Keratinocyte (primary cell): ENCODE results near the gene SYNE1. TPM values are rescaled to one million over a fixed set of nuclear protein-coding genes. Genes with fewer than 3 reads are reported as not detected.

Experiments
- DNase-seq: peaks from one replicate; pipeline ENCODE4 v3.0.0-alpha.2; 2011; ENCODE audit warnings: low read depth, missing footprints, low spot score
- FAIRE-seq: peaks from 2 replicates; lab custom pipeline; 2011; peaks lifted over from hg19 to GRCh38; lab: Jason Lieb, UNC
- H2AFZ ChIP-seq: 2 replicates; pipeline ENCODE4 v1.6.0; 2012; ENCODE audit warnings: low read length, control low read depth, inconsistent platforms; ENCODE audit not compliant: control insufficient read depth
- H3K27ac ChIP-seq: 2 replicates; pipeline ENCODE4 v1.5.1; 2011; ENCODE audit warnings: low read length; ENCODE audit not compliant: control insufficient read depth, insufficient read depth
- H3K27me3 ChIP-seq: 3 replicates; pipeline ENCODE4 v1.6.0; 2011; ENCODE audit warnings: low read length; ENCODE audit not compliant: control insufficient read depth, insufficient read depth; ENCODE audit errors: extremely low read depth
- H3K36me3 ChIP-seq, 2 experiments: 2 replicates in 1 of 2; 3 replicates in 1 of 2; pipeline ENCODE4 v1.5.1; 2011; ENCODE audit warnings: low read length in 2 of 2, mild to moderate bottlenecking in 1 of 2; ENCODE audit not compliant: control insufficient read depth in 2 of 2, insufficient read depth in 2 of 2; ENCODE audit errors: extremely low read depth in 1 of 2
- H3K4me1 ChIP-seq: 3 replicates; pipeline ENCODE4 v1.5.1; 2011; ENCODE audit warnings: low read length; ENCODE audit not compliant: control insufficient read depth, insufficient read depth; ENCODE audit errors: extremely low read depth
- H3K4me2 ChIP-seq: 3 replicates; pipeline ENCODE4 v1.6.0; 2011; ENCODE audit warnings: low read depth, low read length; ENCODE audit not compliant: control insufficient read depth, insufficient read depth; ENCODE audit errors: extremely low read depth
- H3K4me3 ChIP-seq, 3 experiments: fragments of 200-600 bp in 1 of 3; sonication (generic) in 1 of 3; 2 replicates in 2 of 3; 3 replicates in 1 of 3; pipeline ENCODE4 v1.5.1; 2011 to 2016; ENCODE audit warnings: low read length in 3 of 3, mild to moderate bottlenecking in 3 of 3, control low read depth in 2 of 3, inconsistent platforms in 1 of 3, low read depth in 1 of 3, mixed read lengths in 1 of 3, mixed run types in 1 of 3, moderate library complexity in 1 of 3; ENCODE audit not compliant: control insufficient read depth in 2 of 3, insufficient read depth in 2 of 3; ENCODE audit errors: extremely low read depth in 1 of 3
- H3K79me2 ChIP-seq: 2 replicates; pipeline ENCODE4 v1.6.0; 2012; ENCODE audit warnings: low read length; ENCODE audit not compliant: control insufficient read depth, insufficient read depth
- H3K9ac ChIP-seq: 3 replicates; pipeline ENCODE4 v1.6.0; 2011; ENCODE audit warnings: low read length; ENCODE audit not compliant: control insufficient read depth, insufficient read depth; ENCODE audit errors: extremely low read depth
- H3K9me1 ChIP-seq: 3 replicates; pipeline ENCODE4 v1.6.0; 2011; ENCODE audit warnings: low read length; ENCODE audit not compliant: control insufficient read depth, insufficient read depth; ENCODE audit errors: extremely low read depth
- H3K9me3 ChIP-seq: 2 replicates; pipeline ENCODE4 v1.5.1; 2012; ENCODE audit warnings: low read depth, low read length; ENCODE audit not compliant: control insufficient read depth
- H4K20me1 ChIP-seq: 3 replicates; pipeline ENCODE4 v1.6.0; 2011; ENCODE audit warnings: low read length; ENCODE audit not compliant: control insufficient read depth, insufficient read depth; ENCODE audit errors: extremely low read depth
- CTCF ChIP-seq, 3 experiments: IDR thresholded peaks in 1 of 3; conservative IDR thresholded peaks in 1 of 3; optimal IDR thresholded peaks in 1 of 3; 2 replicates in 2 of 3; 3 replicates in 1 of 3; pipeline versions ENCODE3 to v1.5.1; 2011; ENCODE audit warnings: low read length in 3 of 3, mild to moderate bottlenecking in 3 of 3, moderate library complexity in 2 of 3, control low read depth in 1 of 3, inconsistent platforms in 1 of 3; ENCODE audit not compliant: insufficient read depth in 2 of 3; ENCODE audit errors: extremely low read depth in 1 of 3
- EZH2 ChIP-seq: IDR thresholded peaks from one replicate; pipeline ENCODE4 v1.6.1; 2012; ENCODE audit warnings: inconsistent platforms, mild to moderate bottlenecking, low read length, moderate library complexity
- dilution Hi-C: fragments of 300-500 bp; cut with MboI; formaldehyde crosslinking; loops from one replicate; pipeline ENCODE4 v1.7.0; 2020; ENCODE audit warnings: low sequenced_read_pairs; ENCODE audit not compliant: extremely low pct_ligation_motif_present
- polyA plus RNA-seq, 5 experiments: library from polyadenylated mRNA; depleted of rRNA in 3 of 5; stranded (reverse) in 3 of 5; stranded (forward) in 1 of 5; unstranded in 1 of 5; fragments of >200 nt; gene quantifications; 1 replicate in 1 of 5; 2 replicates in 3 of 5; 3 replicates in 1 of 5; pipeline versions ENCODE4 v1.2.1 to v1.2.3, GENCODE V29; 2011 to 2012; ENCODE audit warnings: missing spikeins in 2 of 5, low read depth in 1 of 5, low replicate concordance in 1 of 5

SYNE1 gene
- polyA plus RNA-seq, 1 donor (not counting 4 experiments of a cell fraction or from before 2014, with no cell fraction given): 4.0 TPM

DNA sequence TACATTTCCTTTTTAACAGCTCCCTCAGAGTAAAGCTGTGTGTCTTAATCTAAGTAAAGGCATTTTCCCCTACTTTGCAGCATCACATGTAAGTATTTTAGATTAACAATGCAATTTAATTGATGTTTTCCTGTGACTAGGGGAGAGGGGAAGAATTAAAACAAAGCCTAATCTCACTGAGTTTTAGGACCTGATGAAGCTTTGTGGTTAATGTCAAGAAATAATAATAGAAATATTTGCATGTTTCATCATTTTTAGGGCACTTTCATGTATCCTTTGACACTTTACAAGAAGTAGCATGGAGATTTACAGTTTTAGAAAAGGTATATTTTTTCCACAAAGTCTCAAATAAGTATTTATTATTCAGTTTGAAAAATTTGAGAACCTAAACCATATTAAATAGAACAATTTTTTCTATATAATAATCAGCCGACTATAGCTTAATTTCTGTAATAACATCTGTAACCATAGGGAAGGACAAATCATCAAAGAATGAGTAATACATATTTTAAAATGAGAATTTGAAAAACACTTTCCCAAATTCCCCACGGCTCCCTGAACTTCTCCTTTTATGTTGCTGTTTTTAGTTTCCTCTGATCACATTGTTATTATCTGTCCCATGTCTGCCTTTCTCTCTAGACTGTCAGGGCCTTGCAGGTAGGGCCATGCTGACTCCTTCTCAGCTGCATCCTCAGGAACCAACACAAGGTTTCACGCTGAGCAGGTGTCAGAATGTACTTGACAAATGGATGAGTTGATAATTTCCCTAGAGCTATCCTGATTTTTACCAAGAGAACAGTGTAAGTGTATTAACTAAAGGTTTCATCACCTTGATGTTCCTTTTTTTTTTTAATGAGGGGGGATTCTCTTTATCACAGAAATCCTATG lies 338.1 kb downstream of the SYNE1 start:
- H3K9me3 ChIP-seq: no peaks in the 10 kb centered on the region
- H3K36me3 ChIP-seq: no peaks in the 10 kb centered on the region
- no peak overlapping the region for H3K9ac ChIP-seq
- H4K20me1 ChIP-seq: no peaks in the 10 kb centered on the region
- no peak overlapping the region for H3K4me3 ChIP-seq
- H3K27me3 ChIP-seq: no peaks in the 10 kb centered on the region
- H3K4me1 ChIP-seq: peaks cover 3% of the 10 kb centered on the region
- H2AFZ ChIP-seq: no peak overlapping the region
- no peak overlapping the region for H3K4me2 ChIP-seq
- no peaks in the 10 kb centered on the region for H3K9me1 ChIP-seq
- H3K79me2 ChIP-seq: no peaks in the 10 kb centered on the region
- no peak overlapping the region for H3K27ac ChIP-seq
- no peak for TF ChIP-seq CTCF (optimal IDR thresholded peaks at IDR 0.05 in 1 of 3, IDR thresholded peaks at IDR 0.05 in 1 of 3, conservative IDR thresholded peaks at IDR 0.05 in 1 of 3; ENCODE audit: extremely low read depth in 1 of 3, insufficient read depth in 2 of 3, low read length in 3 of 3)
- TF ChIP-seq EZH2: no peak
- dilution Hi-C loops: no loop called here
- DNase-seq: no peak
- FAIRE-seq: no peak

GRCh38 chr6:152298055-152298647 lies 339.0 kb downstream of the SYNE1 start:
- H3K9me3 ChIP-seq: no peaks in the 10 kb centered on the region
- dilution Hi-C loops: no loop called here
- H4K20me1 ChIP-seq: no peaks in the 10 kb centered on the region
- FAIRE-seq: no peak
- H3K36me3 ChIP-seq: no peaks in the 10 kb centered on the region
- no peak overlapping the region for H2AFZ ChIP-seq
- H3K27me3 ChIP-seq: no peaks in the 10 kb centered on the region
- H3K9me1 ChIP-seq: no peaks in the 10 kb centered on the region
- TF ChIP-seq EZH2 (no peak), CTCF (optimal IDR thresholded peaks at IDR 0.05 in 1 of 3, IDR thresholded peaks at IDR 0.05 in 1 of 3, conservative IDR thresholded peaks at IDR 0.05 in 1 of 3; ENCODE audit: extremely low read depth in 1 of 3, insufficient read depth in 2 of 3, low read length in 3 of 3) (no peak)
- H3K4me3 ChIP-seq: no peak overlapping the region
- H3K4me1 ChIP-seq: peaks cover 3% of the 10 kb centered on the region
- DNase-seq: no peak
- no peak overlapping the region for H3K9ac ChIP-seq
- no peak overlapping the region for H3K27ac ChIP-seq
- H3K79me2 ChIP-seq: no peaks in the 10 kb centered on the region
- no peak overlapping the region for H3K4me2 ChIP-seq
